Epithelial cell of prostate (primary cell): ENCODE data around the gene ATP8A1.

Experiments used
- DNase-seq: peaks from one replicate; pipeline ENCODE4 v3.0.0-alpha.2; 2011; ENCODE audit warnings: low read depth, low spot score
- H3K27ac ChIP-seq: fragments of 450-650 bp; 2 replicates; pipeline ENCODE4 v1.5.1; 2017; ENCODE audit warnings: mild to moderate bottlenecking

Gene ATP8A1

DNA sequence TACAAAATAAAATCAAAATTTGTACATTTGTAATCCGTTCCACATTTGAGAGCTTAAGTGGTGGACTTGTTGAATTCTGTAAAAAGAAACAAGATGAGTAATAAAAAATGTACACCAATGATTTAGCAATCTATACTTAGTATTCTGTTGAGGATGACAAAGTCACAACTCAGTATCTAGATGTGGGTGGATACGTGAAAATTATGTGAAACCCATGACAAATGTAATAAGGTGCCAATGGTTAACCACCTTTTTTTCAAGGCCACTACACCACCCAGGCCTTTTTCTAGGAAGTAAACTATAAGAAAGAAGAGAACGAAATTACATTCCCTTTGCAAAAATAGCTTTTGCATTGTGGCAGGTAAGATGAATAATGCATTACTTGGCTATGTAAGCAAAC lies 77.0 kb downstream of the ATP8A1 start:
- DNase-seq, result no peak

DNA sequence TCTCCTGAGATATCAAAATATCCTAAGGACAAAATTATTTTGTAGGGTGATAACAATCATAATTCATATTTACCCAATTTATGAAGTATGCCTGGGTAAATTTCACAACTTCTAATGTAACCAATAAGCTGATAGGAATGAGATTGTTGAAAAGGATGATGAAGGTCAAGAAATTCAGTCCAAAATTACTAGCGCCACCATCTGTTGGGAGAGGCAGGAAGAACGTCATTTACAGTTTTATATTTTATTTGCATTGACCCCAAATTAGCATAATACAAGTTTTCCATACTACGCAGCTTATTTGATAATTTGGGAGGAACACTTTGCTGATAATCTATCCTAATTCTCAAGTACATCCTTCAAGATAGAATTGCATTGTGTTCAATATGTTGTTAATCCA lies 78.7 kb downstream of the ATP8A1 start:
- no peak overlapping the region for H3K27ac ChIP-seq
- DNase-seq, result no peak

More for the DNA sequence above, 77.0 kb downstream of the ATP8A1 start:
- H3K27ac ChIP-seq, result no peak overlapping the region

- no peak for DNase-seq
- H3K27ac ChIP-seq, result no peak overlapping the region
These were observed 82.0 kb downstream of the ATP8A1 start for GRCh38 chr4:42574870-42575430.

DNA sequence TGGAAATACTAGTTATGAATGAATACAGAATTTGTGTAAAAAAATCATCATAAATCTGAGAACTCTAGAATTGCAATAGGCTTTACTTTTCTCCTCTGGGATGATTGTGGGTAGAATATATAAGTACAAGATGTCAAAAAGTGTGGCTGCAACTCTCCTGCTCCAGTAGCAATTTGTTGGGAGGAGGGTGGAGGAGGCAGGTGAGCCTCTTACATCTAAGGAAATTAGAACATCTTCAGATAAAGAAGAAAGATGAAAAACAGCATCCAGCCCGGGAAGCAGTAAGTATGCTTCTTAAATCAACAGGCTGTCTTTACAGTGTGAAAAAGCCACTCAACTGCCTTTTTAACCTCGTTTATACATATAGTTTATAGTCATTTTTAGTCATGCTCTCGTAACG lies 83.7 kb downstream of the ATP8A1 start:
- DNase-seq, result no peak
- H3K27ac ChIP-seq, result no peak overlapping the region

DNA sequence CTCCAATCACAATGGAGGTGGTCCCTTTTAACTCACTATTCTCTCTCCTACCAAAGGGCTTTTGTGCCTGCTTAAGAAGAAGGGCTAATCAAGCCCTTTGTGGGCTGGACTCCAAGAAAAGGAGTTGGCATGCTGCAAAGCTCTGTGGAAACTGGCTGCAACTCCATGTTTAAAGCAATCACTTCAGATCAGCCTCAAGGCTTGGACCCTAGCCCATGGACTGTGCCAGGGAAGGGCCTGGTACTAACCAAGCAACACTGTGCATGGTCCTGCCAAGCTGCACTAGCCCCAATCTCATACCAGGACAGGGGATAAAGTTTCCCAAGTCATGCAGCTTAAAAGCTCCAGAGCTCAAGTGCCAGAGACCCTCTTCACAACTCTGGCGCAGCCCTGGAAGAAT lies 86.7 kb downstream of the ATP8A1 start:
- H3K27ac ChIP-seq, result no peak overlapping the region
- no peak for DNase-seq

DNA sequence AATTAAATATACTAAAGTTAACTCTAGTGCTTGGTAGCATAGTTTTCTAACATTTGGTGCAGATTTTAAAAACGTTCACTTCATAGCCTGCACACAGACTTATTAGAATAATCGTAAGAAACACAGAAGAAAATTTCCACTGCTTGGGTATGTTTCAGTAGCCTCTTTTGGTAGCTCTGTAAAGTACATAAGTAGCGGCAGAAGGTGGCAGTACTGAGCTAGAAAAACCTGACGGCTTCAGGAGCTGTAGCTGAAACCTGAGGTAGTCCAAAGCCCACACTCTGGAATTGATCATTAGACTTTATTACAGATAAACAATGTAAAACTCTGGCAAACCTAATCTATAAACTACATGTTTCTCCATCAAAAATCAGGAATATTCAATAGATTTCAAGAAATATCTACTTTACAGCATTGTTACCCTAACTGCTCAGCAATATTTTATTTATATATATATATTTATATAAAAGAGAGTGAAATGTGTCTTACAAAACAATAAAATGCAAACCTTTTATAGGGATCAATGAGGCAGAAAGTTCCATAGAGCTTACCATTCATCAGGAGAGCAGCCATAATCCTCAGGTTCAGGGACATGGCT lies 88.2 kb downstream of the ATP8A1 start:
- DNase-seq, result peak; percentile 12
- no peak overlapping the region for H3K27ac ChIP-seq

- DNase-seq, result no peak
- no peak overlapping the region for H3K27ac ChIP-seq
These were observed 90.1 kb downstream of the ATP8A1 start for GRCh38 chr4:42566835-42567234.

DNA sequence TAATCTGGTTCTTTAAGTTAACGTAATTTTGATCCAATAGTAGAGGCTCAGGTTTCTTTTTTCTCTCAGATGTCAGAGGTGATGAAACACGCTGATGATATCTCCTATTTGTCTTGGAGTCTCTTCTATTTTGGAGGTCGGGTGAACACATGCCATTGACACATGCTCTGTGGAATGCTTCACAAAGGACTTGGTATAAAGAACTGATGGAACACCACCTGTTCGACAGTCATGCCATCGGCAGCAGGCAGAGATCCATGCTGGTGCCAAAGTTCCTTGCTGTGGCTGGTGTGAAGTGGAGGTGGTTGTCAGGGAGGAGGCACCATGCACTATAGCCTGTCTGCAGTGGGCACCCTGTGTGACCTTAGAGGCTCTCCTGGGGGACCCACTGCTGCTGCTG lies 94.9 kb downstream of the ATP8A1 start:
- no peak overlapping the region for H3K27ac ChIP-seq
- no peak for DNase-seq

- H3K27ac ChIP-seq, result no peak overlapping the region
- DNase-seq, result no peak
These were observed 95.9 kb downstream of the ATP8A1 start for GRCh38 chr4:42561031-42561430.

DNA sequence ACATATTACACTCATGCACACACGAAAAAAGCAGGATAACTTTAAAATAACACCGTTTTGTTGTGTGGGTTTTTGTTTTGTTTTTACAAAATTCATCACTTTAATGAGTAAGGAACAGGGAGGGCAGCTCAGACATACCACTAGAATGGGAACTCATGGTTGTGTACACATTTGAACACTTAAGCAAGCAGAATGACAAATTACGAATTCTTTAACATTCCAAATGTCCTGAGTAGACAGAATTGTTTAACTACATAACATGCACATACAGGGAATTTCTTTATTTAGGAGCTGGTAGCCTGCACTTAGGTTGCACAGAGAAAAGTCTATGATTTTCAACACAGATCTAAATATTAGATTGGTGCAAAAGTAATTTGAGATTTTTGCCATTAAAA lies 96.4 kb downstream of the ATP8A1 start:
- no peak for DNase-seq
- H3K27ac ChIP-seq, result no peak overlapping the region

DNA sequence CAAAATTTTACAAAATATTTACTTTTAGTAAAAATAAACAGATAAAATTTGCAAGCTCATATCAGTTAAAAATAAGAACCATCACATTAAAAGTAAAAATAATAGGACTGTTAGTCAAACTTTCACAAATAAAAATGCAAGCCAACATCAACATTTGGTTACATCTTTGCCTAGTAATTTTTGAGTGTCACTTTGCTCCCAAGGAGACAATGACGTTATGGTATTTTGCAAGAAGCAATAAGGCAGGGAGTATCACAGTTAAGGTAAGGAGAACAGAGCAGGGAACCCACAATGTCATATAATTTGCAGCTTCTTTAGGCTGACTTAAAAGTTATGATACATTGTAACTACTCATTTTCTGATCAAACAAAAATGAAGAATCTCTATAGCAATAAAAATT lies 98.7 kb downstream of the ATP8A1 start:
- H3K27ac ChIP-seq, result no peak overlapping the region
- no peak for DNase-seq

- H3K27ac ChIP-seq, result no peak overlapping the region
- DNase-seq, result no peak
These were observed 101.1 kb downstream of the ATP8A1 start for GRCh38 chr4:42555828-42556227.

GRCh38 chr4:42554072-42554471 lies 102.8 kb downstream of the ATP8A1 start:
- DNase-seq, result no peak

GRCh38 chr4:42549896-42550295 lies 107.0 kb downstream of the ATP8A1 start:
- no peak overlapping the region for H3K27ac ChIP-seq
- DNase-seq, result no peak

More at GRCh38 chr4:42554072-42554471, 102.8 kb downstream of the ATP8A1 start:
- H3K27ac ChIP-seq, result no peak overlapping the region

GRCh38 chr4:42547805-42548204 lies 109.1 kb downstream of the ATP8A1 start:
- DNase-seq, result no peak
- H3K27ac ChIP-seq, result no peak overlapping the region

DNA sequence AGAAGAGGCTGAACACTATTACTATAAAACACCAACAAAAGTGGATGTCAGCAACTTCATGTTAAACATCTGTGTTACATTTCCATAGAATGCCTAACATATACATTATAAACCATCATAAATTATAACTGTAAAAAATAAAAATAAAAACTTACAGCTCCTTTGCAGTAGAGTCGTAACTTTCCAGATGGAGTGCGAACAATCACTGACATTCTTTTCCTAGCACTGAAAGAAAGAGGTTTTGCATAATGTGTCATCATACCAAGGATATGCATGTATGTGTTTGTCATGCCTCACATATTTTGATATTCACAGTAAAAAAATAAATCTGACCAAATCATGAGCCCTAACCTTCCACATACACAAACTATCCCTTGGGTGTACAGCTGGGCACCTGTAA lies 113.1 kb downstream of the ATP8A1 start:
- no peak for DNase-seq
- no peak overlapping the region for H3K27ac ChIP-seq

GRCh38 chr4:42543126-42543525 lies 113.8 kb downstream of the ATP8A1 start:
- no peak for DNase-seq
- no peak overlapping the region for H3K27ac ChIP-seq

GRCh38 chr4:42541647-42542046 lies 115.3 kb downstream of the ATP8A1 start:
- no peak overlapping the region for H3K27ac ChIP-seq

DNA sequence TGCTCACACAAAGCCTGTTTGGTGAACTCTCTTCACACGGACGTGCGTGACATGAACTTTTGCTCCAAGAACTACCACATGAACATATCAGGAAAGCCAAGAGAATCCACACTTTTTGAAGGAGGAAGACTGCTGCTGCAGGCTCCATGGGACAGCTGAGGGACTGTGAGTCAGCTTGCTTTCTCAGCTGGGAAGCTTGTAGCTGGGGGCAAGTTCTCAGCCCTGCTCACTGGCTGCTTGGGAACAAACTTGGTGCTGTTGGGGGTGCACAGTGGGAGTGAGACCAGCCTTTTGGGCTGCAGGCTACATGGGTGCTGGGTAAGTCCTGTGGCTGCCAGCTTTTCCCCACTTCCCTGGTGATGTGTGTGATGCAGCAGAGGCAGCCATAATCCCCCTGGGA lies 123.9 kb downstream of the ATP8A1 start:
- DNase-seq, result no peak
- no peak overlapping the region for H3K27ac ChIP-seq

More at GRCh38 chr4:42541647-42542046, 115.3 kb downstream of the ATP8A1 start:
- DNase-seq, result no peak

DNA sequence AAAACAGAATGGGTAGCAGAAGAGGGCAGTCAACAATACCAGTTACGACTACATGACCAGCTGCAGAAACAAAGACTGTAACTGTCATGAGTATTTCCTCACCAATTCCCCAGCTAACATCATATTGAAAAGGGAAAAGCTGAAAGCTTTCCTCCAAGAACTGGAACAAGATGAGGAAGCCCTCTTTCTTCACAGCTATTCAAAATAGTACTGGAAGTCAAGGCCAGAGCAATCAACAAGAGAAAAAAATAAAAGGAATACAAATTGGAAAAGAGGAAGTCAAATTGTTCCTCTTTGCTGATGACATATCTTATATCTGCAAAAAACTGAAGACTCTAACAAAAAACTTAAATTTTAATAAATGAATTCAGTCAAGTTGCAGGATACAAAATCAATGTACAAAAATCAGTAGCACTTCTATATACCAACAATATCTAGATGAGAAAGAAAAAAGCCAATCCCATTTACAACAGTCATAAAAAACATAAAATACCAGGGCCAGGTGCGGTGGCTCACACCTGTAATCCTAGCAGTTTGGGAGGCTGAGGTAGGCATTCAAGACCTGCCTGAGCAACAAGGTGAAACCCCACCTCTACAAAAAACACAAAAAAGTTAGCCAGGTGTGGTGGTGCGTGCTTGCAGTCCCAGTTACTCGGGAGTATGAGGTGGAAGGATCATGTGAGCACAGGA lies 125.4 kb downstream of the ATP8A1 start:
- H3K27ac ChIP-seq, result no peak overlapping the region
- no peak for DNase-seq

GRCh38 chr4:42523066-42523718 lies 133.7 kb downstream of the ATP8A1 start:
- DNase-seq, result no peak
- H3K27ac ChIP-seq, result no peak overlapping the region
